HG03457 (cell line): ENCODE results near the gene QSER1.
"Not testable (repeated sequence)": the region's sequence is repeated elsewhere in the genome, so short reads cannot be mapped to it uniquely, and the experiment has no call there.

Experiments
- ATAC-seq: cut with Tn5 transposase; IDR thresholded peaks from one replicate; pipeline ENCODE4 v1.9.1; 2021; ENCODE audit warnings: moderate number of reproducible peaks; ENCODE audit not compliant: unreplicated experiment

QSER1 gene

GRCh38 chr11:32932196-32932595 lies 39.6 kb downstream of the QSER1 start:
- no peak for ATAC-seq

- no peak for ATAC-seq
Measured at GRCh38 chr11:32935462-32936029, 42.9 kb downstream of the QSER1 start.

- not testable (repeated sequence) for ATAC-seq
Measured at GRCh38 chr11:32936178-32936577, 43.6 kb downstream of the QSER1 start.

GRCh38 chr11:32937283-32937682 lies 44.7 kb downstream of the QSER1 start:
- not testable (repeated sequence) for ATAC-seq

- ATAC-seq, result no peak
Measured at GRCh38 chr11:32939046-32939445, 46.4 kb downstream of the QSER1 start.

GRCh38 chr11:32939866-32940265 lies 47.3 kb downstream of the QSER1 start:
- no peak for ATAC-seq

- ATAC-seq, result no peak
Measured at GRCh38 chr11:32940865-32941264, 48.3 kb downstream of the QSER1 start.

- ATAC-seq, result no peak
Measured at GRCh38 chr11:32947978-32948377, 55.4 kb downstream of the QSER1 start.

- no peak for ATAC-seq
Measured at GRCh38 chr11:32949739-32950138, 57.1 kb downstream of the QSER1 start.

- no peak for ATAC-seq
Measured at GRCh38 chr11:32952421-32952820, 59.8 kb downstream of the QSER1 start.

- no peak for ATAC-seq
Measured at GRCh38 chr11:32953700-32954099, 61.1 kb downstream of the QSER1 start.

- no peak for ATAC-seq
Measured at GRCh38 chr11:32960553-32961164, 68.0 kb downstream of the QSER1 start.

- ATAC-seq, result no peak
Measured at GRCh38 chr11:32962016-32962415, 69.4 kb downstream of the QSER1 start.

GRCh38 chr11:32963721-32964120 lies 71.1 kb downstream of the QSER1 start:
- ATAC-seq, result no peak

GRCh38 chr11:32968541-32968940 lies 75.9 kb downstream of the QSER1 start:
- no peak for ATAC-seq

- ATAC-seq, result not testable (repeated sequence)
Measured at GRCh38 chr11:32972233-32972632, 79.6 kb downstream of the QSER1 start.

GRCh38 chr11:32972781-32973180 lies 80.2 kb downstream of the QSER1 start:
- ATAC-seq, result no peak

GRCh38 chr11:32982626-32983025 lies 90.0 kb downstream of the QSER1 start:
- ATAC-seq, result no peak

GRCh38 chr11:32983506-32983905 lies 90.9 kb downstream of the QSER1 start:
- no peak for ATAC-seq

- ATAC-seq, result no peak
Measured at GRCh38 chr11:32985600-32985999, 93.0 kb downstream of the QSER1 start.

GRCh38 chr11:32987851-32988250 lies 95.2 kb downstream of the QSER1 start:
- ATAC-seq, result no peak

GRCh38 chr11:32990481-32990880 lies 97.9 kb downstream of the QSER1 start:
- no peak for ATAC-seq

GRCh38 chr11:32991427-32991826 lies 98.8 kb downstream of the QSER1 start:
- no peak for ATAC-seq
